ENCODE data around the gene STX7.

GRCh38 chr6:132530293-132530974 lies 17.5 kb upstream of the STX7 start:
- TF ChIP-seq CREB5 (CRISPR knock-in tag; IDR thresholded peaks at IDR 0.05; ENCODE audit: low read depth), result no peak
- no peak for TF ChIP-seq ZNF70 (CRISPR knock-in tag; IDR thresholded peaks at IDR 0.05)
- no peak for TF ChIP-seq ZC3H10 (CRISPR knock-in tag; IDR thresholded peaks at IDR 0.05)
- TF ChIP-seq CSDC2 (CRISPR knock-in tag; IDR thresholded peaks at IDR 0.05), result no peak

Data from SK-N-SH treated with all-trans-retinoic acid at 6 μM for 48 hours (cell line).